Erythroblast (primary cell): ENCODE results near the gene RPL12.
A peak's percentile ranks its signal among the peaks of the same experiment; 100 is the strongest.

ENCODE experiments used
- GATA1 ChIP-seq: IDR thresholded peaks from 2 replicates; pipeline ENCODE4 v1.6.1; 2011; ENCODE audit warnings: low read depth, mild to moderate bottlenecking, control low read depth, low read length, moderate library complexity
- POLR2A ChIP-seq: IDR thresholded peaks from 2 replicates; pipeline ENCODE4 v1.6.1; 2011; ENCODE audit warnings: mild to moderate bottlenecking, low read length

DNA sequence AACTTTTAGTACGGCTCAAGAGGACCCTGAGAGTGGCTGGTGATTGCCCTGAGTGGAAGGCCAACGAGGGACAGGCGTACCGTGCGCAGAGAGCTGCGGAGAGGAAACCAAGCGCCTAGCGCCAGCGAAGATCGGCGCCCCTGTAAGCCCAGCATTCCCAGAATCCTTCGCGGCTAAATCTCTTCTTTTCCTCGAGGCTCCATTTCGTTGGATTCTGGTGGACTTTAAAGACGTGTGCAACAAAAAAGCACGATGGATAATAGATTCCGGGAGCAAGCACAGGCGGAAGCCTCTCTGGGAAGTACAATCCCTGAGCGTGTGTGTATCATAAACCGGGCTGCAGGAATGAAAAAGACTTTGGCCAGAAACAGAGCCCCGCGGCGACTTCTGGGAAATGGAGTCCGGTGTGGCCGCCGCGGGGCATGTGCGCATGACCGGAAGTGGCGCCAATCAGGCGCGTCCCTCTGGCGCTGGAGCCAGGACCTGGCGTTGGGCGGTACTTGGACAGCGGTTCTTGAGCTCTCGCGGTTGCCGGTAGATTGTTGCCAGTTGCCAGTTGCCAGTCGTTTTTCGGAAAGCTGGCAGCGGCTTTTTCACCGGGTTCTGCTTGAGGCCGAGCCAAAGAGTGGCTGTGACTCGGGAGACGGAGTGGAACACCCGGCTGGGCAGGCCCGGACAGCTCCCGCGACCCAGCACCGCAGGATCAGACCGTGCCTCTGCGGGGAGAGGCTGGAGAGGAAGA lies 27.1 kb downstream of the RPL12 start, which contains the start of gene ZNF79:
- TF ChIP-seq POLR2A (peak; percentile 78), GATA1 (no peak)
